Chondrocyte (in vitro differentiated cells): ENCODE results near the gene LYPLAL1. TPM values are rescaled to one million over a fixed set of nuclear protein-coding genes. Genes with fewer than 3 reads are reported as not detected.

Experiments used
- DNase-seq: peaks from one replicate; pipeline ENCODE4 v3.0.0; 2021; ENCODE audit warnings: mixed read lengths, low spot score
- H3K27ac Mint-ChIP-seq: one replicate; pipeline ENCODE4 v1.8.0; 2021; ENCODE audit warnings: mild to moderate bottlenecking, moderate library complexity, mixed read lengths; ENCODE audit not compliant: unreplicated experiment
- H3K27me3 Mint-ChIP-seq: 2 replicates; pipeline ENCODE4 v1.8.0; 2021; ENCODE audit warnings: low read depth, mixed read lengths
- H3K36me3 Mint-ChIP-seq: 2 replicates; pipeline ENCODE4 v1.8.0; 2021; ENCODE audit warnings: low read depth, mixed read lengths
- H3K4me1 Mint-ChIP-seq: 2 replicates; pipeline ENCODE4 v1.8.0; 2021; ENCODE audit warnings: low read depth, mild to moderate bottlenecking, mixed read lengths
- H3K4me3 Mint-ChIP-seq: one replicate; pipeline ENCODE4 v1.8.0; 2021; ENCODE audit warnings: mild to moderate bottlenecking, moderate library complexity, mixed read lengths; ENCODE audit not compliant: unreplicated experiment
- H3K9me3 Mint-ChIP-seq: 2 replicates; pipeline ENCODE4 v1.8.0; 2021; ENCODE audit warnings: low read depth, mixed read lengths
- total RNA-seq: library from RNA; stranded (reverse); gene quantifications from 3 replicates; pipeline ENCODE4 v1.2.1, GENCODE V29; 2021
- TF ChIP-seq, protein P1 (sequence below): fragments of 200-600 bp; sonication (generic); IDR thresholded peaks from 2 replicates; pipeline ENCODE4 v1.5.0; 2021; ENCODE audit warnings: antibody characterized with exemption, mild to moderate bottlenecking, moderate library complexity

The LYPLAL1 gene
- total RNA-seq, 1 donor from 2014 or later, result 17.9 TPM

DNA sequence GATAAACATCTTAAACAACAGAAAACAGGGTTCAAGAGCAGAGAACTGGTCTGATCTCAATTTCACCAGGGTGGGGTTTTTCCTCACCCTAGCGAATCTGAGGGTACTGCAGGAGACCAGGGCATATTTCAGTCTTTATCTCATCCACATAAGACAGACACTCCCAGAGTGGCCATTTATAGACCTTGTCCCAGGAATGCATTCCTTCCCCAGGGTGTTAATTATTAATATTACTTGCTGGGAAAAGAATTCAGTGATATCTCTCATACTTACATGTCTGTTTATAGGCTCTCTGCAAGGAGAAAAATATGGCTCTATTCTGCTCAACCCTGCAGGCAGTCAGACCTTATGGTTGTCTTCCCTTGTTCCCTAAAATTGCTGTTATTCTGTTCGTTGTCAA is 84.1 kb downstream of the LYPLAL1 start:
- TF ChIP-seq, protein P1, sequence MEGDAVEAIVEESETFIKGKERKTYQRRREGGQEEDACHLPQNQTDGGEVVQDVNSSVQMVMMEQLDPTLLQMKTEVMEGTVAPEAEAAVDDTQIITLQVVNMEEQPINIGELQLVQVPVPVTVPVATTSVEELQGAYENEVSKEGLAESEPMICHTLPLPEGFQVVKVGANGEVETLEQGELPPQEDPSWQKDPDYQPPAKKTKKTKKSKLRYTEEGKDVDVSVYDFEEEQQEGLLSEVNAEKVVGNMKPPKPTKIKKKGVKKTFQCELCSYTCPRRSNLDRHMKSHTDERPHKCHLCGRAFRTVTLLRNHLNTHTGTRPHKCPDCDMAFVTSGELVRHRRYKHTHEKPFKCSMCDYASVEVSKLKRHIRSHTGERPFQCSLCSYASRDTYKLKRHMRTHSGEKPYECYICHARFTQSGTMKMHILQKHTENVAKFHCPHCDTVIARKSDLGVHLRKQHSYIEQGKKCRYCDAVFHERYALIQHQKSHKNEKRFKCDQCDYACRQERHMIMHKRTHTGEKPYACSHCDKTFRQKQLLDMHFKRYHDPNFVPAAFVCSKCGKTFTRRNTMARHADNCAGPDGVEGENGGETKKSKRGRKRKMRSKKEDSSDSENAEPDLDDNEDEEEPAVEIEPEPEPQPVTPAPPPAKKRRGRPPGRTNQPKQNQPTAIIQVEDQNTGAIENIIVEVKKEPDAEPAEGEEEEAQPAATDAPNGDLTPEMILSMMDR, result no peak
- Mint-ChIP-seq H3K9me3 (peaks cover 53% of the 10 kb centered on the region), H3K36me3 (peaks cover 21% of the 10 kb centered on the region), H3K4me1 (no peaks in the 10 kb centered on the region), H3K27ac (no peak overlapping the region), H3K27me3 (no peaks in the 10 kb centered on the region), H3K4me3 (no peak overlapping the region)
- no peak for DNase-seq

DNA sequence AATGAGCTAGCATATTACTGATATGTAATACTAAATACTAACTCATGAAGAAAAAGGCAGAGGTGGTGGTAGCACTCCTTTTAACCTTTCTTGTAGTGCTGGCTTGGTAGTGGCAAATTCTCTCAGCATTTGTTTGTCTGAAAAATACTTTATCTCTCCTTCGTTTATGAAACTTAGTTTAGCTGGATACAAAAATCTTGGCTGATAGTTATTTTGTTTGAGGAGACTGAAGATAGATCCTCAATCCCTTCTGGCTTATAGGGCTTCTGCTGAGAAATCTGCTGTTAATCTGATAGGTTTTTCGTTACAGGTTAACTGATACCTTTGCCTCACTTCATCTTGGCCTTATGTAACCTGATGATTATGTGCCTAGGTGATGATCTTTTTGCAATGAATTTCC is 87.8 kb downstream of the LYPLAL1 start:
- Mint-ChIP-seq H3K27ac (no peak overlapping the region), H3K4me1 (peaks cover 10% of the 10 kb centered on the region), H3K4me3 (no peak overlapping the region), H3K9me3 (peaks cover 36% of the 10 kb centered on the region), H3K36me3 (peaks cover 13% of the 10 kb centered on the region), H3K27me3 (no peaks in the 10 kb centered on the region)
- DNase-seq, result no peak
- TF ChIP-seq, protein P1, result no peak
